GM12891 (cell line): Measurements from ENCODE around the gene AFG3L2.

Experiments used
- PAX5 ChIP-seq: IDR thresholded peaks from 2 replicates; pipeline ENCODE4 v1.6.1; 2011; ENCODE audit warnings: low read length, moderate library complexity, mild to moderate bottlenecking; ENCODE audit not compliant: insufficient read depth, severe bottlenecking
- POLR2A ChIP-seq: IDR thresholded peaks from 2 replicates; pipeline ENCODE4 v1.6.1; 2011; ENCODE audit warnings: low read depth, low read length, control low read depth

DNA sequence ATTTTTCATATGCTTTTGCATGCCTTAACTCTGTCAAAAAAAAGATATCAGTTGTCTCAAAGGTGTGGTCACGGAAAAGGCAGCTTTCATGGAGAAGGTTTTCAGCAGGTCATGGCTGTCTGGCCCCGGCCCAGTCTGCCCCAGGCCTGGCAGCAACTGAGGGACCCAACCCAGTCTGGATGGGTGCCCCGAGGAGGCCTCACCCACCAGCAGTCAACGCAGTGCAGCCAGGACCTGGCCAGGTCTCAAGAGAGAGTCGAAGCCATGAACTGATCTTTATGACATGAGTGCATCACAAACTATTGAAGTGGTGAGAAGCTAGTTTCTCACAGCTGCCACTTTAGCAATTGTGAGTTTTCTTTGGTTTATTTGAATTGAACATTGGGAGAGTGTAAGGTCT, 61.1 kb downstream of the AFG3L2 start:
- TF ChIP-seq POLR2A (no peak), PAX5 (no peak)
